Bone marrow (tissue), 2 donors: ENCODE results near the gene COMMD9.

Experiments
- DNase-seq, 2 donors: peaks; one replicate each; lab custom pipeline; 2025; lab: John Stamatoyannopoulos, UW

COMMD9 gene

GRCh38 chr11:36224209-36224882 lies 64.9 kb downstream of the COMMD9 start:
- DNase-seq: no peak

DNA sequence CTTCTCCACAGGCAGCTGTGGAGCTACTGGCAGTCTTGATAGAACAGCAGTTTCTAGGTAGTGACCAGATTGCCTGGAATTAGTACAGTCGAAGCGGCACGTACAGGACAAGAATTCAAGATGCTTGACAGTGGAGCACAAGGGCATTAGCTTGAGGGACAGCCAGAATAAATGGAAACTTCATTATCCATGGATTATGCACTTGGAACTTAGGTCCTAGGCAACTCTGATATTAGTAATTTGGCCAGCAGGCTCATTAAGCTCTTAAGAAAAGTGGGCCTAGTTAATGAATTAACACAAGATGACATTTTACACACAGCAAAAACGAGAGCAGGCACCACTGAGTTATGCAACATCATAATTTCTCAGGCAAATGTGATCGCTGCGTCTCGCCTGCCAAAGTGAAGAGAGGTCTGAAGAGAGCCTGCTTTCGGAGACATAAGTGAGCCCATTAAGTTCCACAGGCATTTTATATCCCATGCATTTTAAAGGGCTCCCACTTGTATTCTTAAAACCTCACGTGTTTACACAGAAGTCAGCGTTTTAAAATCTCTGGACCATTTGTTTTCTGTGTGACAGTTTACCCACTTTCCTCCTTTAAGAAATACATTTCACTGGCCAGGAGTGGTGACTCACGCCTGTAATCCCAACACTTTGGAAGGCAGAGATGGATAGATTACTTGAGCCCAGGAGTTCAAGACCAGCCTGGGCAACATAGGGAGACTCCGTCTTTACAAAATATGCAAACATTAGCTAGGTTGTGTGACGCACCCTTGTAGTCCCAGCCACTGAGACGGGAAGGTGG lies 66.2 kb downstream of the COMMD9 start:
- no peak for DNase-seq
